ENCODE measurements around the gene SLC29A1. TPM values are rescaled to one million over a fixed set of nuclear protein-coding genes. Genes with fewer than 3 reads are reported as not detected.

The SLC29A1 gene
- total and polyA plus RNA-seq, 9 of the 15 experiments (the other 6 are each of a cell fraction or from before 2014, with no cell fraction given) = 18.9 to 170 (median 57.7) TPM

- TF ChIP-seq IRF2 (CRISPR knock-in tag; IDR thresholded peaks at IDR 0.05) = no peak
- TF ChIP-seq RFX5 (IDR thresholded peaks at IDR 0.05; ENCODE audit: low read depth, low read length) = no peak
- TF ChIP-seq KDM1A (IDR thresholded peaks at IDR 0.05) = peak in 1 of 2 experiments; percentile 22; a peak in 1 of 4 replicates
- no peak for TF ChIP-seq ZFP30 (CRISPR knock-in tag; IDR thresholded peaks at IDR 0.05; ENCODE audit: borderline replicate concordance)
- TF ChIP-seq KAT7 (CRISPR knock-in tag; IDR thresholded peaks at IDR 0.05; ENCODE audit: borderline replicate concordance) = no peak
- 0 out of 2 replicates have a peak, but pooled peaks have one; percentile 2 for TF ChIP-seq ZNF316 (IDR thresholded peaks at IDR 0.05)
- no peak for TF ChIP-seq ZBED1 (IDR thresholded peaks at IDR 0.05)
- TF ChIP-seq, protein P1, sequence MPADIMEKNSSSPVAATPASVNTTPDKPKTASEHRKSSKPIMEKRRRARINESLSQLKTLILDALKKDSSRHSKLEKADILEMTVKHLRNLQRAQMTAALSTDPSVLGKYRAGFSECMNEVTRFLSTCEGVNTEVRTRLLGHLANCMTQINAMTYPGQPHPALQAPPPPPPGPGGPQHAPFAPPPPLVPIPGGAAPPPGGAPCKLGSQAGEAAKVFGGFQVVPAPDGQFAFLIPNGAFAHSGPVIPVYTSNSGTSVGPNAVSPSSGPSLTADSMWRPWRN (IDR thresholded peaks at IDR 0.05; ENCODE audit: low read depth) = no peak
- no peak for TF ChIP-seq PTRF (tag; IDR thresholded peaks at IDR 0.05)
- no peak for TF ChIP-seq COPS2 (conservative IDR thresholded peaks at IDR 0.05)
- no peak for TF ChIP-seq ZNF277 (CRISPR knock-in tag; IDR thresholded peaks at IDR 0.05; ENCODE audit: borderline replicate concordance)
- TF ChIP-seq ZSCAN32 (CRISPR knock-in tag; IDR thresholded peaks at IDR 0.05) = no peak
- TF ChIP-seq, protein P2, sequence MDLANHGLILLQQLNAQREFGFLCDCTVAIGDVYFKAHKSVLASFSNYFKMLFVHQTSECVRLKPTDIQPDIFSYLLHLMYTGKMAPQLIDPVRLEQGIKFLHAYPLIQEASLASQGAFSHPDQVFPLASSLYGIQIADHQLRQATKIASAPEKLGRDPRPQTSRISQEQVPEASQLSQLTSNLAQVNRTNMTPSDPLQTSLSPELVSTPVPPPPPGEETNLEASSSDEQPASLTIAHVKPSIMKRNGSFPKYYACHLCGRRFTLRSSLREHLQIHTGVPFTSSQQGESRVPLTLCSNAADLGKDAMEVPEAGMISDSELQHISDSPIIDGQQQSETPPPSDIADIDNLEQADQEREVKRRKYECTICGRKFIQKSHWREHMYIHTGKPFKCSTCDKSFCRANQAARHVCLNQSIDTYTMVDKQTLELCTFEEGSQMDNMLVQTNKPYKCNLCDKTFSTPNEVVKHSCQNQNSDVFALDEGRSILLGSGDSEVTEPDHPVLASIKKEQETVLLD (IDR thresholded peaks at IDR 0.05) = no peak
- no peak for TF ChIP-seq CEBPZ (IDR thresholded peaks at IDR 0.05; ENCODE audit: borderline replicate concordance, low read depth, low read length)
- TF ChIP-seq ZNF644 (tag; IDR thresholded peaks at IDR 0.05; ENCODE audit: low read depth) = no peak
- no peak for TF ChIP-seq ZNF3 (CRISPR knock-in tag; IDR thresholded peaks at IDR 0.05)
- no peak for TF ChIP-seq ZKSCAN1 (IDR thresholded peaks at IDR 0.05; ENCODE audit: low read depth, low read length)
- TF ChIP-seq ZNF134 (CRISPR knock-in tag; conservative IDR thresholded peaks at IDR 0.05) = no peak
- no peak for TF ChIP-seq HMGXB4 (CRISPR knock-in tag; IDR thresholded peaks at IDR 0.05)
These were observed 3.2 kb downstream of the SLC29A1 start (continued) for GRCh38 chr6:44226368-44227147.
